ENCODE results near the gene CTAGE9. TPM values are rescaled to one million over a fixed set of nuclear protein-coding genes. Genes with fewer than 3 reads are reported as not detected.

CTAGE9 gene
- total RNA-seq, 2 experiments from 2014 or later: not detected

- no peak for DNase-seq (ENCODE audit: low spot score)
- Histone ChIP-seq H3K79me2 (ENCODE audit: insufficient read depth, low read depth, low read length) (no peaks in the 10 kb centered on the region), H4K20me1 (ENCODE audit: insufficient read depth, low read length) (no peaks in the 10 kb centered on the region), H3K36me3 (ENCODE audit: insufficient read depth, low read length) (no peaks in the 10 kb centered on the region), H2AFZ (ENCODE audit: low read length) (no peak overlapping the region), H3K27ac (ENCODE audit: low read depth, low read length, poor library complexity, severe bottlenecking) (no peak overlapping the region), H3K4me2 (ENCODE audit: low read length) (no peak overlapping the region), H3K9me2 (ENCODE audit: insufficient read depth, low read length) (no peaks in the 10 kb centered on the region), H3K4me3 (ENCODE audit: low read depth, low read length, poor library complexity, severe bottlenecking) (no peak overlapping the region), H3K9me3 (ENCODE audit: low read length) (no peaks in the 10 kb centered on the region), H3K4me1 (ENCODE audit: insufficient read depth, low read length, poor library complexity, severe bottlenecking) (no peaks in the 10 kb centered on the region)
- BruUV-seq (replicated peaks): no TSS peak
- CTCF ChIA-PET (ENCODE audit: unreplicated experiment): no interaction called here
- POLR2A ChIA-PET: no interaction called here
- TF ChIP-seq, protein P1, sequence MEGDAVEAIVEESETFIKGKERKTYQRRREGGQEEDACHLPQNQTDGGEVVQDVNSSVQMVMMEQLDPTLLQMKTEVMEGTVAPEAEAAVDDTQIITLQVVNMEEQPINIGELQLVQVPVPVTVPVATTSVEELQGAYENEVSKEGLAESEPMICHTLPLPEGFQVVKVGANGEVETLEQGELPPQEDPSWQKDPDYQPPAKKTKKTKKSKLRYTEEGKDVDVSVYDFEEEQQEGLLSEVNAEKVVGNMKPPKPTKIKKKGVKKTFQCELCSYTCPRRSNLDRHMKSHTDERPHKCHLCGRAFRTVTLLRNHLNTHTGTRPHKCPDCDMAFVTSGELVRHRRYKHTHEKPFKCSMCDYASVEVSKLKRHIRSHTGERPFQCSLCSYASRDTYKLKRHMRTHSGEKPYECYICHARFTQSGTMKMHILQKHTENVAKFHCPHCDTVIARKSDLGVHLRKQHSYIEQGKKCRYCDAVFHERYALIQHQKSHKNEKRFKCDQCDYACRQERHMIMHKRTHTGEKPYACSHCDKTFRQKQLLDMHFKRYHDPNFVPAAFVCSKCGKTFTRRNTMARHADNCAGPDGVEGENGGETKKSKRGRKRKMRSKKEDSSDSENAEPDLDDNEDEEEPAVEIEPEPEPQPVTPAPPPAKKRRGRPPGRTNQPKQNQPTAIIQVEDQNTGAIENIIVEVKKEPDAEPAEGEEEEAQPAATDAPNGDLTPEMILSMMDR (conservative IDR thresholded peaks at IDR 0.05; ENCODE audit: low read length): no peak
- TF ChIP-seq EZH2phosphoT487 (IDR thresholded peaks at IDR 0.05; ENCODE audit: borderline replicate concordance, low read depth, low read length): no peak
- intact Hi-C loops (cut with micrococcal nuclease; ENCODE audit: unreplicated experiment): no loop called here
Measured at GRCh38 chr6:131682442-131682841, 28.4 kb downstream of the CTAGE9 start.

DNA sequence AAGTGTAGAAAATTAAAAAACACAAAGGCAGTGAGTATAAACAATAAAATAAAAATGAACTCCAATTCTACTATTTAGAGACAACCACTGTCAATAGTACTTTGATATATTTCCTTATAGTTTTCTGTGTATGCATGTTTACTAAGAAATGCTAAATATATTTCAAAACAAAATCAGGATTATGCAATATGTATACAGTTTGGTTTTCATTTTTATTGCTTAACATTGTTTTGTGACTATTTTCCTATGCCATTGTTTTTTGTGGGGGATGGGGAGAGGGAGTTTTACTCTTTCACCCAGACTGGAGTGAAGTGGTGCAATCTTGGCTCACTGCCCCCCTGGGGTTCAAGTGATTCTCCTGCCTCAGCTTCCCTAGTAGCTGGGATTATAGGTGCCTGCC, 29.2 kb downstream of the CTAGE9 start:
- no TSS peak for BruUV-seq (replicated peaks)
- POLR2A ChIA-PET: no interaction called here
- intact Hi-C loops (cut with micrococcal nuclease; ENCODE audit: unreplicated experiment): no loop called here

DNA sequence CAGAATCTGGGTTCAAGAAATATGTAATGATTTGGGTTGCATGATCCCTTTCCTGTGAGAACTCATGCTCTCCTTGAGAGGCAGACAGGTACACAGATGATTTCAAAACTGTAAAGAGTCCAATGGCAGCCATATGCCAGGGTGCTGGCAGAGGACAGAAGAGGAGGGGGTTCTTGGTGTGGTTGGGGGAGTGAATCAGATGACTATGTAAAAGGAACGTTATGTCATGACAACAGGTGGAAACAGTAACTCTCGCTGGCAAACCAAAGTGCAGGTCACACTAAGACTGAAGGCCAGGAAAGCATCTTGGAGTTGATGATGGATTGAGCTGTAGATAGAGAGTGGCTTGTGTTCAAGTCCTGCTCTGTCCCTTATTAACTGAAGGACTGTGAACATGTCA, 29.9 kb downstream of the CTAGE9 start:
- BruUV-seq (replicated peaks): no TSS peak
- Histone ChIP-seq H4K20me1 (ENCODE audit: insufficient read depth, low read length) (no peaks in the 10 kb centered on the region), H3K27ac (ENCODE audit: low read depth, low read length, poor library complexity, severe bottlenecking) (no peak overlapping the region), H3K79me2 (ENCODE audit: insufficient read depth, low read depth, low read length) (no peaks in the 10 kb centered on the region), H3K9me2 (ENCODE audit: insufficient read depth, low read length) (no peaks in the 10 kb centered on the region), H3K4me2 (ENCODE audit: low read length) (no peak overlapping the region), H3K36me3 (ENCODE audit: insufficient read depth, low read length) (no peaks in the 10 kb centered on the region), H2AFZ (ENCODE audit: low read length) (no peak overlapping the region), H3K4me3 (ENCODE audit: low read depth, low read length, poor library complexity, severe bottlenecking) (no peak overlapping the region), H3K9me3 (ENCODE audit: low read length) (no peaks in the 10 kb centered on the region), H3K4me1 (ENCODE audit: insufficient read depth, low read length, poor library complexity, severe bottlenecking) (no peaks in the 10 kb centered on the region)
- TF ChIP-seq, protein P1 (conservative IDR thresholded peaks at IDR 0.05; ENCODE audit: low read length): no peak
- TF ChIP-seq EZH2phosphoT487 (IDR thresholded peaks at IDR 0.05; ENCODE audit: borderline replicate concordance, low read depth, low read length): no peak
- POLR2A ChIA-PET: interaction anchor here (0.8 to 0.9 kb wide), 2 partner anchors 837 to 1843 kb away, joined by 3 read pairs; no protein-coding TSS in a partner anchor
- DNase-seq (ENCODE audit: low spot score): no peak
- intact Hi-C loops (cut with micrococcal nuclease; ENCODE audit: unreplicated experiment): no loop called here
- CTCF ChIA-PET (ENCODE audit: unreplicated experiment): no interaction called here

More for the DNA sequence above, 29.2 kb downstream of the CTAGE9 start:
- no peaks in the 10 kb centered on the region for H3K36me3 ChIP-seq (ENCODE audit: insufficient read depth, low read length)
- DNase-seq (ENCODE audit: low spot score): no peak
- no peaks in the 10 kb centered on the region for H4K20me1 ChIP-seq (ENCODE audit: insufficient read depth, low read length)
- no peaks in the 10 kb centered on the region for H3K4me1 ChIP-seq (ENCODE audit: insufficient read depth, low read length, poor library complexity, severe bottlenecking)
- no peak overlapping the region for H3K4me3 ChIP-seq (ENCODE audit: low read depth, low read length, poor library complexity, severe bottlenecking)
- H3K79me2 ChIP-seq (ENCODE audit: insufficient read depth, low read depth, low read length): no peaks in the 10 kb centered on the region
- no peak overlapping the region for H3K27ac ChIP-seq (ENCODE audit: low read depth, low read length, poor library complexity, severe bottlenecking)
- TF ChIP-seq EZH2phosphoT487 (IDR thresholded peaks at IDR 0.05; ENCODE audit: borderline replicate concordance, low read depth, low read length): no peak
- TF ChIP-seq, protein P1 (conservative IDR thresholded peaks at IDR 0.05; ENCODE audit: low read length): no peak
- H3K9me2 ChIP-seq (ENCODE audit: insufficient read depth, low read length): no peaks in the 10 kb centered on the region
- CTCF ChIA-PET (ENCODE audit: unreplicated experiment): no interaction called here
- no peak overlapping the region for H2AFZ ChIP-seq (ENCODE audit: low read length)
- no peaks in the 10 kb centered on the region for H3K9me3 ChIP-seq (ENCODE audit: low read length)
- H3K4me2 ChIP-seq (ENCODE audit: low read length): no peak overlapping the region
